Measurements from ENCODE around the gene METTL9. TPM values are rescaled to one million over a fixed set of nuclear protein-coding genes. Genes with fewer than 3 reads are reported as not detected.
"Not testable (repeated sequence)": the region's sequence is repeated elsewhere in the genome, so short reads cannot be mapped to it uniquely, and the experiment has no call there.

The METTL9 gene
- total and polyA plus RNA-seq, 2 of the 13 experiments (the other 11 are each of a cell fraction or from before 2014, with no cell fraction given), result 123 to 204 TPM

- H4K20me1 ChIP-seq (ENCODE audit: insufficient read depth, low read length); in situ Hi-C loops (cut with HindIII; ENCODE audit: extremely low pct_ligation_motif_present, low pct_unique_long_range_greater_than_20kb); H2AFZ ChIP-seq (ENCODE audit: low read length); intact Hi-C loops (cut with micrococcal nuclease; ENCODE audit: unreplicated experiment); H3K9ac ChIP-seq (ENCODE audit: insufficient read depth, low read depth, low read length); H3K4me2 ChIP-seq (ENCODE audit: low read depth, low read length); H3K4me3 ChIP-seq (replicated peaks in 1 of 3; ENCODE audit: insufficient read depth in 1 of 3, low read depth in 2 of 3, low read length in 3 of 3); BruUV-seq (replicated peaks); H3K27me3 ChIP-seq (ENCODE audit: control insufficient read depth in 1 of 2, insufficient read depth in 2 of 2, low read length in 2 of 2); H3K27ac ChIP-seq (ENCODE audit: extremely low read length, insufficient read depth, low read length); H3K79me2 ChIP-seq (ENCODE audit: insufficient read depth, low read length); POLR2A ChIA-PET; ATAC-seq; CTCF ChIA-PET (ENCODE audit: low intra/inter-chr PET ratio, low total read pairs); H3K9me3 ChIP-seq (ENCODE audit: low read length); FAIRE-seq; DNase-seq (ENCODE audit: low spot score): not testable (repeated sequence)
- whole genome bisulfite sequencing (ENCODE audit: low lambda C conversion rate), result 98% methylated on average over 12 of the region's 12 CpGs
- Histone ChIP-seq H3K4me1 (ENCODE audit: insufficient read depth, low read length) (peaks cover 23% of the 10 kb centered on the region), H3K36me3 (replicated peaks in 1 of 2; ENCODE audit: control insufficient read depth in 1 of 2, insufficient read depth in 2 of 2, low read length in 2 of 2) (peaks cover 10 to 12% of the 10 kb centered on the region in 2 experiments; a peak in 4 of 5 replicates)
- peak; percentile 17; the same call in 1 of the 2 replicates for TF ChIP-seq MXD1 (CRISPR knock-in tag; IDR thresholded peaks at IDR 0.05)
- 0 out of 2 replicates have a peak, but pooled peaks have one; percentile 51 for TF ChIP-seq NRL (CRISPR knock-in tag; IDR thresholded peaks at IDR 0.05; ENCODE audit: borderline replicate concordance)
Observed at GRCh38 chr16:21649826-21650406, 50.5 kb downstream of the METTL9 start.

GRCh38 chr16:21650521-21650920, 51.1 kb downstream of the METTL9 start:
- no peak for DNase-seq (ENCODE audit: low spot score)
- ChIA-PET POLR2A (no interaction called here), CTCF (ENCODE audit: low intra/inter-chr PET ratio, low total read pairs) (no interaction called here)
- H3K9ac ChIP-seq (ENCODE audit: insufficient read depth, low read depth, low read length), result no peak overlapping the region
- no peaks in the 10 kb centered on the region for H3K79me2 ChIP-seq (ENCODE audit: insufficient read depth, low read length)
- no peak overlapping the region for H3K27ac ChIP-seq (ENCODE audit: extremely low read length, insufficient read depth, low read length)
- no peak overlapping the region for H2AFZ ChIP-seq (ENCODE audit: low read length)
- H3K4me1 ChIP-seq (ENCODE audit: insufficient read depth, low read length), result peaks cover 23% of the 10 kb centered on the region
- TF ChIP-seq SNAPC2 (CRISPR knock-in tag; IDR thresholded peaks at IDR 0.05) (no peak), CHD4 (IDR thresholded peaks at IDR 0.05; ENCODE audit: borderline replicate concordance, low read length) (no peak), KLF11 (CRISPR knock-in tag; IDR thresholded peaks at IDR 0.05) (no peak), SIN3B (IDR thresholded peaks at IDR 0.05; ENCODE audit: low read length) (no peak), ZFYVE20 (CRISPR knock-in tag; IDR thresholded peaks at IDR 0.05; ENCODE audit: borderline replicate concordance, low read depth) (no peak), KLF12 (CRISPR knock-in tag; IDR thresholded peaks at IDR 0.05; ENCODE audit: borderline replicate concordance) (no peak), BCLAF1 (IDR thresholded peaks at IDR 0.05) (no peak), SKI (IDR thresholded peaks at IDR 0.05; ENCODE audit: partially characterized antibody) (no peak), ZNF136 (CRISPR knock-in tag; IDR thresholded peaks at IDR 0.05; ENCODE audit: low read depth) (no peak), ZNF282 (IDR thresholded peaks at IDR 0.05; ENCODE audit: partially characterized antibody) (no peak), SETDB1 (CRISPR knock-in tag; IDR thresholded peaks at IDR 0.05; ENCODE audit: borderline replicate concordance) (no peak), IKZF4 (CRISPR knock-in tag; IDR thresholded peaks at IDR 0.05; ENCODE audit: borderline replicate concordance, low read depth, not compliant biosample characterization) (no peak), RXRA (CRISPR knock-in tag; IDR thresholded peaks at IDR 0.05) (no peak)
- no peak overlapping the region for H3K4me2 ChIP-seq (ENCODE audit: low read depth, low read length)
- no TSS peak for BruUV-seq (replicated peaks)
- no peak for ATAC-seq
- peaks cover 3% of the 10 kb centered on the region; the same call in 1 of the 2 replicates for H4K20me1 ChIP-seq (ENCODE audit: insufficient read depth, low read length)
- FAIRE-seq, result no peak
- intact Hi-C loops (cut with micrococcal nuclease; ENCODE audit: unreplicated experiment), result no loop called here
- H3K36me3 ChIP-seq (replicated peaks in 1 of 2; ENCODE audit: control insufficient read depth in 1 of 2, insufficient read depth in 2 of 2, low read length in 2 of 2), result peaks cover 12 to 18% of the 10 kb centered on the region in 2 experiments
- in situ Hi-C loops (cut with HindIII; ENCODE audit: extremely low pct_ligation_motif_present, low pct_unique_long_range_greater_than_20kb), result no loop called here
- WGBS (ENCODE audit: low lambda C conversion rate), result 100% methylated on average over 1 of the region's 1 CpG
- H3K27me3 ChIP-seq (ENCODE audit: control insufficient read depth in 1 of 2, insufficient read depth in 2 of 2, low read length in 2 of 2), result no peaks in the 10 kb centered on the region
- no peak overlapping the region for H3K4me3 ChIP-seq (replicated peaks in 1 of 3; ENCODE audit: insufficient read depth in 1 of 3, low read depth in 2 of 3, low read length in 3 of 3)
- no peaks in the 10 kb centered on the region for H3K9me3 ChIP-seq (ENCODE audit: low read length)

Data from HepG2 (cell line).